PC-3 (cell line): ENCODE measurements around the gene KCNIP2.

Experiments
- CTCF ChIP-seq: fragments of 300-600 bp; sonication (generic); conservative IDR thresholded peaks from 2 replicates; pipeline ENCODE4 v1.5.1; 2017; ENCODE audit warnings: antibody characterized with exemption, low read depth, mild to moderate bottlenecking, low read length
- EZH2 ChIP-seq: fragments of 300-600 bp; sonication (generic); IDR thresholded peaks from one replicate; pipeline ENCODE4 v1.6.1; 2017; ENCODE audit warnings: antibody characterized with exemption, mild to moderate bottlenecking, low read length; ENCODE audit not compliant: unreplicated experiment

DNA sequence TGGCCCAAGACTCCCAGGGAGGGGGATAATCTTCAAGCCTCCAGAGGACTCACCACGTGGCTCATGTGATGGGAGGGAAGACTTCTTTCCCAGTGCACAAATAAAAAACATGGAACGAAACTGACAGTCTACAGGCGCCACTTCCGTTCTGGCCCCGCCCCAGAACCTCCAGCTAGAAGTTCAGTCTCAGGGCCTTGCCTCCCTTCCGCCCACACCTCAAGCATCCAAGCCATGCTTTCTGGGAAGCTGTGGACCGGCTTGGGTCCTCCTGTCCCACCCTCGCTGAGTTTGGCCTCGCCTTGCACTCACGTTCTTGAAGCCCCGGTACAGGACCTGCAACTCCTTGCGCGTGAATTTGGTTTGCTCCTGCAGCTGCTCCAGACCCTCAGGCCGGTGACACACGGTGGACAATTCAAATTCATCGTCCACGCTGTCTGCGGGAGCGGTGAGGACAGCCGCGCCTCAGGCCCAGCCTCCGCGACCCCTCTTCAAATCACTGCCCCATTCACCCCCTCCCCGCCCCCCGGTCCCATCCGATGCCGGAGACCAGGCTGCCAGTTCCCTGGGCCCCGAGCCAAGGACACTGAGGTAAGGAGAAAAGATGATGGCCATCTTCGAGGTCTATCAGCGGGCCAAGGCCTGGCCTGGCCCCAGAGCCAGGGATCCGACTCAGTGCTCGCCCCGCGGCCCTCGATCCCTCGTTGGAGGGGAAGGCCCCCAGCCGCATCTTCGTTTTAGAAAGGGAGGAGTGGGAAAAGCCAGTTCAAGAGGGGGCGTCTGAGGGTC, 14.6 kb downstream of the KCNIP2 start:
- no peak for TF ChIP-seq CTCF
- no peak for TF ChIP-seq EZH2
